DMS 273 treated with DMSO at 0.1 percent for 48 hours (cell line): ENCODE measurements around the gene GCKR.

Experiments used
- DNase-seq: peaks from one replicate; lab custom pipeline; 2025; lab: John Stamatoyannopoulos, UW

The GCKR gene

GRCh38 chr2:27496357-27497287 is at the start of gene GCKR:
Gene GCKR, plus strand, starts transcription at chr2:27496839. Its CDS starts 66 bp downstream, at chr2:27496905.
- DNase-seq, result no peak

GRCh38 chr2:27448381-27448780 is 48.3 kb upstream of the GCKR start:
- no peak for DNase-seq

DNA sequence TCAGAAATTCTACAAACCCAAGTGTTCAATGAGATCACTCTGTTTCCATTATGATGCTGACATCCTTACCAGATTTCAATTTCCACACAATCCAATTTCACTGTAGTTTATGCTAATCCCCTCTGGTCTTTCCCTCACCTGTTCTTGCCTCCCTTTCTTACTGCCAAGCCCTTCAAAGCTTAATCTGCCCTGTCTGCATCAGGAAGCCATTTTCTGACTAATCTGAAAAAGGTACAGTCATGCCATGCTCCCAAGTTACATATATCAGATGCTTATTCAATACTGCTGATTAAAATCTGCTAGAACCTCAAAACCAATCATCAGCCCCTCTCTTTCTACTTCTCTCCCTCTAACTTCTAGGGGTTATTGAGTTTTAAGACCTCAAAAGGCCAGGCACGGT is 45.5 kb upstream of the GCKR start:
- DNase-seq, result no peak

DNA sequence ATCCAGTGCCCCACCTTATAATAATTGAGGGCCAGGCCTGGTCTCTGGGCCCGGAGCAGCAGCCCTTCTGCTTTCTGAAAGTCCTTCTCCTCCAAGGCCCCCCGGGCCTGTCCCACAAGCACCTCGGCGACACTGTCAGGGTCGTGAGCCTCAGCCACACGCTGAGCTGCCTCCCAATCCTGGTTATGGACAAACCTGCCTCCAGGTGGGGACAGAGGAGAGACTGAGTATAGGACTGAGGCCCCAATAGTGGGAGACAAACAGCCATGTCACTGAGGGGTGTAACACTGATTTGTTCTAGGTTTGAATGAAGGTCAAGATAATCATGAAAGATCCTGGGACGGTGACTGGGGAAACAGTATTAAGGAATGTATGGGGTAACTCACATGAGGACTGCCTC is 42.7 kb upstream of the GCKR start:
- DNase-seq, result no peak

DNA sequence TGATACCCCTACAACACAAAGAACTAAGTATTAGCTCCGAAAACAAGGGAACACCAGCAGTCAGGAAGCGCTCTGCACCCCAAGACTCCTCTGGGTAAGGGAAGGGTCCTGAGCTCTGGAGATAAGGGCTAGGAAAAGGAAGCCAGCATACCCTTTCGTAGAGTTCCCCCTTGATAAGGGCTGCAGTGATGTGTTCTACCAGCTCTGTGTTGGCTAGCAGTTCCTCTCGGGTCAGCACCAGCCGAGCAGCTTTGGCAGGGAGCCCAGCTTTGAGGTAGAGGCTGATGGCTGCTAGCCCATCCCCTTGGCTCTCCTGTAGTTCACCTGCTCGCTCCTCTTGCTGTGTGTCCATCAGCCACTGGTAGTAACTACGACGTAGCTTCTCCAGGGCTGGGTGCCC is 35.5 kb upstream of the GCKR start:
- no peak for DNase-seq

DNA sequence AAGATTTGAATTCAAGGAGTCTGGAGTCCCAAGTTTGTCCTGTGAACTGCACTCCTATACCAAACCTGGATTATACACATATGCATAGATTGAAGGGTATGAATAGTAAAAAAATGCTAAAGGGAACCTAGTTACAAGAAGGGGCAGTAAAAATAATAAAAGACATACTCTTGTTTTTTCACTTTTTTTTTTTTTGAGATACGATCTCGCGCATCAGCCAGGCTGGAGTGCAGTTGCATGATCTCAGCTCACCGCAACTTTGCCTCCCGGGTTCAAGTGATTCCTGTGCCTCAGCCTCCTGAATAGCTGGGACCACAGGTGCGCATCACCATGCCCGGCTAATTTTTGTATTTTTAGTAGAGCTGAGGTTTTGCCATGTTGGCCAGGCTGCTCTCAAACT is 32.2 kb upstream of the GCKR start:
- DNase-seq, result no peak

GRCh38 chr2:27471961-27472360 is 24.7 kb upstream of the GCKR start:
- DNase-seq, result no peak

DNA sequence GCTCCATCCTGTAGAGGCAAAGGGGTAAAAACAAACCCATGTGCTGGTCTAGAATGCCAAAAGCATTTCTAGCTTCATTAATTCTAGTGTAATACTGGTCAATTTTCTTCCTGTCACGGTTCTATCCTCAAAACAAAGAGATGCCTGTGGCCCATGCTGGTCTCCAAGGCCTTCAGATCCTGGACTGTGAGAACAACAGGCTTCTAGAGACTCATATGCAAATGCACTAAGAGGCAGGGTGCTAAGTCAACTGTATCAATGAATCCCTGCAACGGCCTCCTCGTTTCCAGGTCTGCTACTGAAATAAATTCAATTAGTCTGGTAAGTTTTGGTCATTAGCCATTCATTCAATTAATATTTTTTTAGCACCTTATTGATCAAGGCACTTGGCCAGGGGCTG is 11.1 kb upstream of the GCKR start:
- no peak for DNase-seq

GRCh38 chr2:27489118-27489497 is 7.5 kb upstream of the GCKR start:
- no peak for DNase-seq

DNA sequence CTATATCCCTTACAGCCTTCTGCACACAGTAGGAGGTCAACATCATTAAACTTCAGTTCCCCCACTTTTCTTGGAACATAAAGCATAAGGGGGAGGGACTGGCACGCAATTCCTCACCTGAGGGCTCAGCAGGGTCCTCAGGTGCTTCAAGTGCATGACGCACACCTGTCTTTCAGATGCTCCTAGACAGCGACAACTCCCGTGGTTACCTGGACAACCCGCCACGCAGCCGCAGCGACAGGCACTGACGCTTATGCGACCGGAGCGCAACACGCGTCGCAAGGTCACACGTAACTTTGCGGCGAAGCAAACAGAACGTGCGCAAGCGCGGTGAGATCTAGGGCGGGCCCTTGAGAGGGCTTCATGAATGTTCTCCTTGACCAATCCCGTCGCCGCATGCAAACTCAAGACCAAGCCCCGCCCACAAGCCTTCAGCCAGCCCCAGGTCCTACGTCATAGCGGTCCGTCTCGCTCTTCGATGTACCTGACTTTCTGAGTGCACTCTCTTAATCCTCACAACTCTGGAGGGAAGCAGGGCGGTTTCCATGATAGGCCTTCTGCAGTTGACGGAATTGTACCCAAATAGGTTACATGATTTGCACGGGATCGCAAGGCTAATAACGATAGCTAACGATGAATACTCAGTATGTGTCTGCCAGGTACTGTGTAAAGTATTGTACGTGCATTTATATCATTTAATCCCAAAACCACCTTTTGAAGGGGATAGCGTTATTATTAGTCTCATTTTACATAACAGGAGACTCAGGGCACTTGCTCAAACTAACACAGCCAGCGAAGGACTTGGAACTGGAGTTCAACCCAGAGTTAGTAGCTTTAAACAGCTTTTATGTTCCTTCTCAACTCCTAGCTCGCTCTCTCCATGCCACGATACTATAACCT is 6.9 kb upstream of the GCKR start, which contains the start of gene IFT172:
Gene IFT172 (minus strand): TSS at position 246 of the 900 bp plus-strand sequence. CDS start 90 bp downstream, at position 156.
- DNase-seq, result peak; percentile 97

DNA sequence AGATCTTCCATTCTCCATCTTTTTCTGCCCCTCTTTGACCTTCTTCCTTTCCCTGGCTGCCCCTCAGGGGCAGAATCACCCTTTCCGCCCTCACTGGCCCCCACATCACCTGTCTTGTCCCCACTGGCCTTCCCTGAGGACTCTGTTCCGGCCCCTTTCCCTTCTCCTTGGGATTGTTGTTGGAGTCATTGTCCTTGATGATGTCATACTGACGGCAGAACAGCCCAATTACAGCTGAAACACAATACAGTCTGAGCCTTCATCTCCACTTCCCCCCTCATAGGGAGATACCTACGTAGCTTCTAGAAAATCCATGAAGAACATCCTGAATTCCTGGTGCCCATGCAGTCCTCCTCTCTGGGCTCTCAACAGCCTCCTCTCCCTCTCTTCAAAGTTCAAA is 4.1 kb upstream of the GCKR start:
- DNase-seq, result no peak

DNA sequence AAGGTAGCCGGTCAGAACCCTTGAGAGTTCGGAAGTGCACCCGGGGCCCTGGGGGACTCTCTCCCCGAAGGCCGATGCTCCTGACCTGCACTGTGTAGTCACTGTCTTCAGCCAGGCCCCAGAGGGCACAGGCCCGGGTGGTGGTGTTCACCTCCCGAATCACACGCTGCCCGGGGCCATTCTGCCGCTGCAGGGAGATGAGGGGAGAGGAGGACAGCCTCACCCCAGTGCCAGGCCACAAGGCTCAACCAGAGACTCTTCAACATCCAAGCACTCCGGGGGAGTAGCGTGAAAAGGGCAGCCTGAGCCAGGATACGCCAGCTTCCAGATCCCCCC is 2.7 kb upstream of the GCKR start:
- no peak for DNase-seq

GRCh38 chr2:27494284-27494943 is 2.2 kb upstream of the GCKR start:
- no peak for DNase-seq

DNA sequence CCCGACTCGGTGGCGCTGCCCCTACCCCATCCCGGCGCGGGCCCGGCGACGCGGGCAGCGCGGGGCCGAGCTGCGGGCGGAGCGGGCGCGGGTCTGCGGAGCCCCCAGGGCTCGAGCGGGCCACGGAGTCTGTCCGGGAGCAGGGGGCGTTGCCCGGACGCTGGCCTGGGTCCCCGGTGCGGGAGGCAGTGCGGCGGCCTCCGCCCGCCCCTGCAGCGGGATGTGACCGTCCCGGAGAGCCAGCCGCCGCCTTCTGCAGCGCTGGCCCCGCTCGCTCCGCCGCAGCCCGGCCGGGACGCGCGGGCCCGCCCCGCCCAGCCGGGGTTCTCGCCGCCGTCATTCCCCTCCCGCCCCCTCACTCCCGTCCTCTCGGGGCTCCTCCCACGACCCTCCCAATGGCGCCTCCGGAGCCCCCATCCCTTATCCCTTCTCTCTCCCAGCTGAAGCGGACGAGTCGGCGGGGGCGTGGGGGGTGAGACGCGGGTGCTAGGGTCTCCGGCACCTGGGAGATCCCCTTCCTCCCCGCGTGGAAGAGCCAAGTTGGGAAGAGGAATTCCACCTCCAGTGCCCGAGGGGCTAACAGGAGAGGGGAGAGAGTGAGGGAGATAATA is 1.6 kb upstream of the GCKR start, which contains the start of gene FNDC4:
Gene FNDC4 (minus strand): TSS at position 257 of the 611 bp plus-strand sequence. CDS start 521 bp downstream, outside the sequence.
- DNase-seq, result no peak

DNA sequence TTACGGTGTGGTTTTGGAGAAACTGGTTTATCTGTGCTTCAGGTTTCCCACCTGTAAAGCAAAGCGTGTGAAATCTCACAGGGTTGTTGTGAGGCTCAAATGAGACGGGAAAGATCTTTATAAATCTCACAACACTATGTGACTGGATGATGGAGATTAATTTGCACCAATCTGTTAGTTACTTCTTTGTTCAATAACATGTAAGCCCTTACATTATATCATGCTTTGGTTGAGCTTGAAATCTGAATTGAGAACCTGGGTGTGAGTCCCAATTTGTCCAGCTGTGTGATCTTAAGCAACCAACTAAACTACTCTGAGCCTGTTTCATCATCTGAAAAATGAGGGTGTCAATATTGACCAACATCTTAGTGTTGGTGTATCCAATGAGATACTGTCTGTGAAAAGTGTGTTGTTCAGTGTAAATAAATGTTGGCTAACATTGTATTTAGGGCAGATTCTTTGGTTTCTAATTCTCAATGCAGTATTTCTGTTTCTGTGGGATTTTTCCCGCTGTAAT is 741 bp upstream of the GCKR start:
- no peak for DNase-seq

- DNase-seq, result no peak
These were observed 619 bp downstream of the GCKR start for GRCh38 chr2:27497288-27497627.

DNA sequence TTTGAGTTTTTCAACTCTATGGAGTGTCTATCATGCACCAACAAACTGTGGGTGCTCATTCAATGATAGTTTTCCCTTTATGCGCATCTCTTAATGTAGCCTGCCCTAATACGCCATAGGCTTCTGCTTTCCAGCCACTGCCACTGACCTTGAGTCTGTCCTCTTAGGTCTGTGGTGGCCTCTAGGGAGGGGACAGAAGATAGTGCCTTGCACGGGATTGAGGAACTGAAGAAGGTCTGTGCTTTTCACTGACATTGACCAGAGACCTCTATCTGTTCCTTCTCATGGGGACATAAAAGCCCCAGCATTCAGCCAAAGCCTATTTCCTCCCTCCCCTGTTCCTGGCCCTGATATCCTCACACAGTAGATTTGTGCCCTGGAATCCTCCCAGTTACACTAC is 2.3 kb downstream of the GCKR start:
- DNase-seq, result no peak

DNA sequence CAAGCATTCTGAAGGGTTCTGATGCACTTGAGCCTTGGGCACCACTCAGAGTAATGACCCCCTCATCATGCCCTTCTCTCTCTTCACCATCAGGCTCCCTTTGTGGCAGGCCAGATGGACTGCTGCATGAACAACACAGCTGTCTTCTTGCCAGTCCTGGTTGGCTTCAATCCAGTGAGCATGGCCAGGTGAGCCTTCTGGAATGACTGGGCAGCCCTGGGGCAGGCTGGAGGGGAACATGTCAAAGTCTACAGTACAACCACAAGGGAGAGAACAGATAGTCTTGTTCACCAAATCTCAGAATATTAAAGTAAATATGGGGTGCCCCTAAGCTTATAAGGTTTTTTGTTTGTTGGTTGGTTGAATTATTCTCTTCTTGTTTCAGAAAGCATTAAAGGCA is 4.4 kb downstream of the GCKR start:
- peak; percentile 27 for DNase-seq

DNA sequence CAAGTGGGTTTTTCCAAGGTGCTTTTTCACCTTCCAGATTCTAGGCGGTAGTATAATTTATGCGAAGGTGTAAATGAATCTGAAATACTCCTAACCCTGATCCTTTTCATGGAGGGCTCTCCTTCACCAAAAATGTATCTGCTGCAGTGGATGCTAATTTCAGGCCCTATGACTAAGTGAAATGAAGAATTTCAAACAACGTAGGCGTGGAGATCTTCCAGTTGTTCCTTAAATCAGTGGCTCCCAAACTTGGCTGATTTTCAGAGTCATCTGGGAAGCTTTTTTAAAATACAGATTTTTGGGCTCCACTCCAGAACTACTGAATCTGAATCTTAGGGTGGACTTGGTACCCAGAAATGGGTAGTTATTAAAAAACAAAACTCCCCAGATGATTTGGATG is 5.5 kb downstream of the GCKR start:
- DNase-seq, result no peak

- no peak for DNase-seq
These were observed 9.9 kb downstream of the GCKR start for GRCh38 chr2:27506587-27506986.

DNA sequence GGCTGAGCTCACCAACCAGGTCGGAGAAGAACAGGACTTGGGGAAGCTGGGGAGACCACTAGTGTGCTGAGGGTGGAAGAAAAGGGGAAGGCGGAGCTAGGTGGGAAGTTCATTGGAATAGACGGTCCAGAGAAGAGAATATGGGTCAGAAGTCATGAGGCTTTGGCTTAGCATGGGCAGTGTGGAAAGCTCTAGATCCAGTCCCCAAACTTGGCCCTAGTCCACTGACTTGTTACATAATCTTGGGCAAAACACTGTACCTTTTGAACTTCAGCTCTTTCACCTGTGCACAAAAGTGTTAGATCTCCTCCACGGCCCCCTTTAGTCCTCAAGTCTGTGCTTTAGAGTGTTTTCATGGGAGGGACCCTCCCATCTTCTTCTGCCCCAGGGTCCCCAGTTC is 10.7 kb downstream of the GCKR start:
- DNase-seq, result no peak

- peak; percentile 4 for DNase-seq
These were observed 12.7 kb downstream of the GCKR start for GRCh38 chr2:27509326-27509725.
